Measurements from ENCODE around the gene KAT7.

- TF ChIP-seq, protein P1, sequence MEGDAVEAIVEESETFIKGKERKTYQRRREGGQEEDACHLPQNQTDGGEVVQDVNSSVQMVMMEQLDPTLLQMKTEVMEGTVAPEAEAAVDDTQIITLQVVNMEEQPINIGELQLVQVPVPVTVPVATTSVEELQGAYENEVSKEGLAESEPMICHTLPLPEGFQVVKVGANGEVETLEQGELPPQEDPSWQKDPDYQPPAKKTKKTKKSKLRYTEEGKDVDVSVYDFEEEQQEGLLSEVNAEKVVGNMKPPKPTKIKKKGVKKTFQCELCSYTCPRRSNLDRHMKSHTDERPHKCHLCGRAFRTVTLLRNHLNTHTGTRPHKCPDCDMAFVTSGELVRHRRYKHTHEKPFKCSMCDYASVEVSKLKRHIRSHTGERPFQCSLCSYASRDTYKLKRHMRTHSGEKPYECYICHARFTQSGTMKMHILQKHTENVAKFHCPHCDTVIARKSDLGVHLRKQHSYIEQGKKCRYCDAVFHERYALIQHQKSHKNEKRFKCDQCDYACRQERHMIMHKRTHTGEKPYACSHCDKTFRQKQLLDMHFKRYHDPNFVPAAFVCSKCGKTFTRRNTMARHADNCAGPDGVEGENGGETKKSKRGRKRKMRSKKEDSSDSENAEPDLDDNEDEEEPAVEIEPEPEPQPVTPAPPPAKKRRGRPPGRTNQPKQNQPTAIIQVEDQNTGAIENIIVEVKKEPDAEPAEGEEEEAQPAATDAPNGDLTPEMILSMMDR (IDR thresholded peaks at IDR 0.05; ENCODE audit: borderline replicate concordance, extremely low read depth, low read length, poor library complexity, severe bottlenecking) = no peak
- no peak for TF ChIP-seq EZH2 (IDR thresholded peaks at IDR 0.05; ENCODE audit: borderline replicate concordance, low read depth, low read length, severe bottlenecking)
These were observed 54.4 kb downstream of the KAT7 start for GRCh38 chr17:49842846-49843245.

Measured in DND-41 (cell line).